Activated T-helper 17 cell treated with anti-CD3 and anti-CD28 coated beads, Interleukin-2, amount 50 U/mL, for 72 hours (primary cell): ENCODE data around the gene PRKCE. TPM values are rescaled to one million over a fixed set of nuclear protein-coding genes. Genes with fewer than 3 reads are reported as not detected.

Experiments
- ATAC-seq: fragments of 150-1000 bp; cut with Tn5 transposase; replicated peaks from 2 replicates; pipeline ENCODE4 v1.10.0; 2021; ENCODE audit warnings: mild to moderate bottlenecking, moderate library complexity
- H3K27ac Mint-ChIP-seq: one replicate; pipeline ENCODE4 v1.8.0; 2022; ENCODE audit warnings: mixed read lengths
- H3K27me3 Mint-ChIP-seq: one replicate; pipeline ENCODE4 v1.8.0; 2022; ENCODE audit warnings: mixed read lengths
- H3K36me3 Mint-ChIP-seq: one replicate; pipeline ENCODE4 v1.8.0; 2022; ENCODE audit warnings: low read depth, mild to moderate bottlenecking, mixed read lengths
- H3K4me1 Mint-ChIP-seq: one replicate; pipeline ENCODE4 v1.8.0; 2022; ENCODE audit warnings: mixed read lengths
- H3K4me3 Mint-ChIP-seq: one replicate; pipeline ENCODE4 v1.8.0; 2022; ENCODE audit warnings: mild to moderate bottlenecking, mixed read lengths
- H3K9me3 Mint-ChIP-seq: one replicate; pipeline ENCODE4 v1.8.0; 2022; ENCODE audit warnings: mixed read lengths
- total RNA-seq, 2 donors: library from RNA; stranded (reverse); gene quantifications; one replicate each; pipeline ENCODE4 v1.2.3, GENCODE V29; 2022

Gene PRKCE
- total RNA-seq, 2 donors from 2014 or later, result 15.9 to 16.6 TPM

DNA sequence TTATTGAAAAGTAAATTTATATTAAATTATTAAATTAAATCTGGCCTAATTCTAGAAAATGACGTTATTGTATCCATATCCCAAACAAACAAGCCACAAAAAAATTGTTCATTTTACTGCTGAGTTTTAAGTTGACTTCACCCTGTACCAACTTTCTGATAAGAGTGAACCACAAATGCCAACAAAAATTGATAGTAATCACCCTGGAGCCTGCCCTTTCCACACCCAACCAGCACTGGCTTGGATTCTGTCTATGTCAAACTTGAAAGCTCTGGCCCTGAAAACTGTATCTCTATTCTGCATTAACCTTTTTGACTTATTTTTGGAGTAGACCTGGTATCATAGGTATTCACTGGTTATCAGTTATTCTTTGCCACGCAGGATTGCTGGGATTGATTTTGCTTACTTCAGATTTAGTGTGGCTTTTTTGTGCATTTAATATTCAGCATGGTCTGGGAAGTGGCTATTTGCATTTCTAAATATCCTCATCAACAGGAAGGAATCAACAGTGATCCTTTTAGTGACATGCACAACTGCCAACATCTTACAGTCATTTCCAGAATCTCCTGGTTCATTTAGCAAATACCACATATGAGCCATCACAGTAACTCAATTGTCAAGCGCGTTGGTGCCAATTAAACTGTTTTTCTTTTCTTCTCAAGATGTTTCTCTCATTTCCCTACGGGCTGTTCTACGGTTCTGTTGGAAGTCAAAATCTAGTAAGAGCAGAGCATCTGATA, 29.0 kb upstream of the PRKCE start:
- peaks cover 4% of the 10 kb centered on the region for H3K4me1 Mint-ChIP-seq
- H3K4me3 Mint-ChIP-seq, result no peak overlapping the region
- no peaks in the 10 kb centered on the region for H3K36me3 Mint-ChIP-seq
- ATAC-seq, result peak; percentile 57
- peaks cover 30% of the 10 kb centered on the region for H3K27me3 Mint-ChIP-seq
- no peaks in the 10 kb centered on the region for H3K9me3 Mint-ChIP-seq
- no peak overlapping the region for H3K27ac Mint-ChIP-seq

DNA sequence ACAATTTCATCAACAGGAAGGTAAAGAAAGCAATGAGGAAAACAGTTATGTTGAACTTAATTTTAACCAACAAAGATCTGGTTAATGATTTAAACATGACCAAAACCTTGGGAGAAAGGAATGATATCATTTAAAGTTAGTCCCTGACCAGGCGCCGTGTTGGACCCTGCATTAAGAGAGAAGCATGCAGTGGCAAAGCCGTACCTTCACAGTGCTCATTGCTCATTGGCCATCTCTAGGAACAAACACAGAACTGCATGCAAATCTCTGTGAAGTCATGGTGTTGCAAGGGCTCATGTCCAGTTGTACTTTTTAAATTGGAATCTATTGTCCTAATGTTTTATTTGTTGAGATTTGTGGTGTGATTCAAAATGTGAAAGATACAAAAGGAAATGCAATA, 28.4 kb upstream of the PRKCE start:
- Mint-ChIP-seq H3K36me3 (no peaks in the 10 kb centered on the region), H3K9me3 (no peaks in the 10 kb centered on the region), H3K4me1 (peaks cover 4% of the 10 kb centered on the region), H3K27me3 (peaks cover 30% of the 10 kb centered on the region), H3K4me3 (no peak overlapping the region), H3K27ac (no peak overlapping the region)
- ATAC-seq, result no peak

DNA sequence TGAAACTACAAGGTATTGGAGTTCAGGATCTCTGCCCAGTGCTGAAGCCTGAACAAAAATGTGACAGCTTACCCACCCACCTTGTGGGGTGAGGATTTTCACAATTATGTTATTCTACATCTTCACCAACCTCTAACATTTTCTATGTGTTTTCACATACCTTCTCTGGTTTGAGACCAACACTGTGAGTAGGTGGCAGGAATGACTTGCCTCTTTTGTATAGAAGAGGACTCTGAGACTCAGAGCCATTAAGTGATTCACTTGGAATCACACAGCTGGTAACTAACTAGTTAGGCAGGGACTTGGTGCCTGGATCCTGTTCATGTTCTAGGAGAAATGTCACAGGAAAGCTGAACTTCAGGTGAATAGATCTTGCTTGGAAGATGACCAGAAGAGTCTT, 25.7 kb upstream of the PRKCE start:
- Mint-ChIP-seq H3K36me3 (no peaks in the 10 kb centered on the region), H3K27me3 (peaks cover 27% of the 10 kb centered on the region), H3K27ac (no peak overlapping the region), H3K4me3 (no peak overlapping the region), H3K4me1 (peaks cover 4% of the 10 kb centered on the region), H3K9me3 (no peaks in the 10 kb centered on the region)
- ATAC-seq, result peak; percentile 37

DNA sequence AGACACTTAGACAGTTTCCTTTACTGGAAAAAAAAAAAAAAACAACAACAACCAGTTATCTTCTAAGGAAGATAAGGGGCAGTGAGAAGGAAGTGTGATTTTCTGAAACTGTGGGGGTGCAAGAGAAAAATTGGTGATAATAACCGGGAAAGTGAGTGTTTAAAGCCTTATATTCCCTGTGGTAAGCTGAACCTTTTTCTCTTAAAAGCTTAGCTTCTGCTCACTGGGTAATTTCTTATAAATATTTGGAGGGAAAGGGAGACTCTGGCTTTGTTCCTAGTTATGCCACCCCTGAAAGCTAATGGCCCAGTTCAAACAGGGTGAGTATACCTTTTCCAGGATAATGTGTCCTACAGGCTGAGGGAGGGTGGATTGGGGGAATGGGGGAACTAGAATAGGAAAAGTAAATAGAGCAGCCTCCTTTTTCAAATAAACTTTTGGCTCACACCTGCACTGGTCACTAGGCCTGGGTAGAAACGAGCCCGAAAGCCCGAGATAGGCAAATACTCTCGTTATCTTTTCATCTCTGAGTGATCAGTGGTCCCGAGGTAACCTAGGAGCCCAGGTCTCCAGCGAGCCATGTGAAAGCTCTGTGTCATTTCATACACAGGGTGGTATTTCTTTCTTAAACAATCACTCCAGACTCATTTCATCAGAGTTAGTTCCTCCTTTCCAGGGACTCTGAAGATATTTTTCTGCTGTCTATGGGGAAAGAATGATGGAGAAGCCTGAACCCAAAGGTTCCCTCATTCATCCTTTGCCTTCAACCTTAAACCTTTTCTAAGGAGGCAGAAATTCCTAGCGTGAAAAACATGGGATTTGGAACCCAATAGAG, 24.9 kb upstream of the PRKCE start:
- Mint-ChIP-seq H3K27me3 (peaks cover 32% of the 10 kb centered on the region), H3K36me3 (no peaks in the 10 kb centered on the region), H3K27ac (no peak overlapping the region)

DNA sequence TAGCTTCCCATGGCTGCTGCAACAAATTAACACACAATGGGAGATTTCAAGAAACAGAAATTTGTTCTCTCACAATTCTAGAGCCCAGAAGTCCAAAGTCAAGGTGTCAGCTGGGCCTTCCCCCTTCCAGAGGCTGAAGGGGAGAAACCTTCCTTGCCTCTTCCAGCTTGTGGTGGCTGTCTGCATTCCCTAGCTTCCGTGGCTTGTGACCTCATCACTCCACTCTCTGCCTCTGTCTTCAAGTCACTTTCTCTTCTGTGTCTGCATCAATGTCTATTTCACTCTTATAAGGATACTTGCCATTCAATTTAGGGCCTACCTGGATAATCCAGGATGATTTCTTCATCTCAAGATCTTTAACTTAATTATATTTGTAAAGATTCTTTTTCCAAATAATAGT, 23.6 kb upstream of the PRKCE start:
- Mint-ChIP-seq H3K27me3 (peaks cover 34% of the 10 kb centered on the region), H3K27ac (no peak overlapping the region), H3K9me3 (no peaks in the 10 kb centered on the region), H3K36me3 (no peaks in the 10 kb centered on the region), H3K4me3 (no peak overlapping the region), H3K4me1 (no peaks in the 10 kb centered on the region)
- no peak for ATAC-seq

More for the DNA sequence above, 24.9 kb upstream of the PRKCE start:
- H3K4me3 Mint-ChIP-seq, result no peak overlapping the region
- H3K9me3 Mint-ChIP-seq, result no peaks in the 10 kb centered on the region
- H3K4me1 Mint-ChIP-seq, result peaks cover 4% of the 10 kb centered on the region
- no peak for ATAC-seq

DNA sequence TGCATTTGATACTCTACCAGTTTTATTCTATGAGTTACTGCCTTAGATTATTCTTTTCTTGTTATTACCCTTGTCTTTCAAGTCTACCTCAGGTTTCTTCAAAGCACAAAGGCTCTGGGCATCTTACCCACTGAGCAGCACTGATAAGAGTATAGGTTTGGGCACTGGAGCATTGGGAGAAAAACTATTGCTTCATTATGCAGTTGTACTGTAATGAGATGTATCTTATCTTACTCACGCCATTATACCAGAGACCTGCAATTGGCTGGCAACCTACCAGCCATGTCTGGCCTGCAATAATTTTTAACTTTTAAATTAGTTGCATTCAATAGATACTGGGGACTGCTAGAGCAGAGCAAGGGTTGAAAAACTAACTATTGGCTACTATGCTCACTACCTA, 21.5 kb upstream of the PRKCE start:
- Mint-ChIP-seq H3K27ac (no peak overlapping the region), H3K27me3 (peaks cover 35% of the 10 kb centered on the region), H3K4me3 (no peak overlapping the region), H3K4me1 (no peaks in the 10 kb centered on the region), H3K9me3 (no peaks in the 10 kb centered on the region), H3K36me3 (no peaks in the 10 kb centered on the region)
- ATAC-seq, result no peak

DNA sequence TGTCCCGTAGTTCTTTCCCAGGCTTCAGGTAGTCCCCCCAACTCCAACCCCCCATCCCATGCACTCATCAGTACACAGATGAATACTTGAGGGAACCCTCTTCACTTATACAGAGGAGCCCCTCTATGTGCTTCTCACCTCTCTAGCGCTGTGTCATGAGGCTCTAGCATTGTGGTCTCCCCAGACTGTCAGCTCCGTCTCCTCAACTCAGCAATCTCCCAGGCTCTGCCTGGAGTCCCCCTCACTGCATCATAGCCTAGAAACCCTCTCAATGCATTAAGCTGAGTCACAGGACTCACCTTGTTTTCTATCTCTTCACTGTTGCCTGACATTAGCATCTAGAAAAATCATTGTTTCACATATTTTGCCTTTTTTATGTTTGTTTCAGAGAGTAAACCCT, 20.2 kb upstream of the PRKCE start:
- Mint-ChIP-seq H3K4me1 (no peaks in the 10 kb centered on the region), H3K27me3 (peaks cover 40% of the 10 kb centered on the region), H3K9me3 (no peaks in the 10 kb centered on the region), H3K4me3 (no peak overlapping the region), H3K36me3 (no peaks in the 10 kb centered on the region), H3K27ac (no peak overlapping the region)
- ATAC-seq, result no peak

DNA sequence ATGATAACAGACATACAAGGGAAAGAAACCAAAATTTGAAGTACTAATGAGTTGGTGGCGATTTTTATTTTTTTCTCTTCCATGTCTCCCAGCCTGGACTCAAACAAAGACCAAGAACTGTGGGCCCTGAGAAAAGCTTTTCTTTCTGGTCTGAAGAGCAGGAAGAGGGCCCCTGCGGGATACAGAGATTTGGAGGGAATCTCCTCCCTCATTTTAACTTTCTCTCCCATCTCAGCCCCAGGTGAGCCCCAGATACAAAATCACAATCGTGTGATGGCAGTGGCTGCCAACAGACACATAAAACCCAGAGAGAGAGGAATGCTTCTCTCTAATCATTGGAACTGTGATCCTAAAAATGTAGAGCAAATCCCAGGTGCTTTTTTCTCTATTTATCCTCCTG, 19.5 kb upstream of the PRKCE start:
- Mint-ChIP-seq H3K4me3 (no peak overlapping the region), H3K27ac (no peak overlapping the region), H3K9me3 (no peaks in the 10 kb centered on the region), H3K4me1 (no peaks in the 10 kb centered on the region), H3K36me3 (no peaks in the 10 kb centered on the region), H3K27me3 (peaks cover 40% of the 10 kb centered on the region)
- ATAC-seq, result no peak

DNA sequence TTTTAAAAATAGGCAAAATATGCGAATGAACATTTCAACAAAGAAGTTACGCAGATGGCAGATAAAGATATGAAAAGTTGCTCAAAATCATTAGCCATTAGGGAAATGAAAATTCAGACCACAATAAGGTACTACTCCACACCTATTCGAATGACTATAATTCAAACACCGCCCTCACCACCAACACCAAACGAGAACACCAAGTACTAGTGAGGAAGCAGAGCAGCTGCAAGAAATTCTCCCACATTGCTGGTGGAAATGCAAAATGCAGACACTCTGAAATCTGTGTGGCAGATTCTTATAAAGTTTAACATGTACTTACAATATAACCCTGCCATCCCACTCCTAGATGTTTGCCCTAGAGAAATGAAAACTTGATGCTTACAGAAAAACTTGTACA, 17.3 kb upstream of the PRKCE start:
- Mint-ChIP-seq H3K4me1 (peaks cover 4% of the 10 kb centered on the region), H3K27me3 (peaks cover 47% of the 10 kb centered on the region), H3K4me3 (no peak overlapping the region), H3K36me3 (no peaks in the 10 kb centered on the region), H3K9me3 (no peaks in the 10 kb centered on the region), H3K27ac (no peak overlapping the region)
- ATAC-seq, result no peak

DNA sequence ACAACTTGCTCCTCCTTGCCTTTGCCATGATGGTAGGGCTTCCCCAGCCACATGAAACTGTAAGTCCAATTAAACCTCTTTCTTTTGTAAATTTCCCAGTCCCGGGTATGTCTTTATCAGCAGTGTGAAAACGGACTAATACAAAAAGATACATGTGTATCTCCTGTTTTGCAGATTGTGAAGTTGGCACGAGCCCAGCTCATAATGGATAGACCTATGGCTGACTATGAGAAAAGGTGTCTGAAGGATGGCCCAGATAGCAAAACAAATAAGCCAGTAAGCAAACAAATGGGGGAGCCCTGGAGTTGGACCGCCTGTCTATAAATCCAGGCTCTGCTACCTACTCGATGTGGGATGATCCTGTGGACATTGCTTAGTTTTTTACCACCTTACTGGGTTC, 15.5 kb upstream of the PRKCE start:
- Mint-ChIP-seq H3K4me3 (no peak overlapping the region), H3K9me3 (no peaks in the 10 kb centered on the region), H3K27ac (no peak overlapping the region), H3K4me1 (peaks cover 4% of the 10 kb centered on the region), H3K36me3 (no peaks in the 10 kb centered on the region), H3K27me3 (peaks cover 56% of the 10 kb centered on the region)
- no peak for ATAC-seq

DNA sequence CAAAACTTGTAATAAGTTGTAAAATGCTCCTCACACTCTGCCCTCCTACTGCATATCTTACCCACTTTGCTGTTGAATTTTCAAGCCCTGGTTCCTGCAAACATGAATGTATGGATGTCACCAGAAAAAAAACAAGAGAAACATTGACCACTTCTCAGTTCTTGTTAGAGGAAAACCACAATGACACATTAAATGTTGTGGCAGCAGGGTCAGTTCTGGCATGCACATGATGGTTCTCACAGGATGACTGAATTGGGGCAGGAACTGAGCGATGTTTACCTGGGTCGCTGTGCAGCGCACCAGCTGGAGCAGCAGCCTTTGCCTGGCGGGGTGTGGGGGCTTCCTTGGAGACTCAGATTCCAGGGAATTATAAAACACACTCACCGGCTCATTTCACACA, 14.0 kb upstream of the PRKCE start:
- Mint-ChIP-seq H3K27ac (no peak overlapping the region), H3K36me3 (no peaks in the 10 kb centered on the region), H3K27me3 (peaks cover 58% of the 10 kb centered on the region), H3K4me1 (peaks cover 4% of the 10 kb centered on the region), H3K4me3 (no peak overlapping the region), H3K9me3 (no peaks in the 10 kb centered on the region)
- peak; percentile 85 for ATAC-seq

DNA sequence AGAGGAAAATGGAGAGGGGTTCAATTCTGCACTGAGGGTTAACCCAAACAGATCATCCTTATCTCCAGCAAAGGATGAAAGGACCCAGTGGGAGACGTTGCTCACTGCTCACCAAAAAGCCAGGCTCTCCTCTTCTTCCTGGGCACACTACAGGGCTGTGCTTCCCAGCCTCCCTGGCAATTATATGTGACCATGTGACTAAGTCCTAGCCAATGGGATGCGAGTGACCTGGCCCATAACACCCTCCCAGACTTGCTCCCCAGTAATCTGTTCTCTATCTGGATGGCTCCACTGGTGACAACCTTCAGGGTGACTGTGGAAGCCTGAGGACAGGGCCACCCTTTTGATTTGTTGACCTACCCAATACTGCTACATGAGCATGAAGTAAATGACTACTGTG, 10.9 kb upstream of the PRKCE start:
- H3K4me1 Mint-ChIP-seq, result peaks cover 9% of the 10 kb centered on the region
- H3K27me3 Mint-ChIP-seq, result peaks cover 54% of the 10 kb centered on the region
- no peak for ATAC-seq
- no peak overlapping the region for H3K4me3 Mint-ChIP-seq
- no peaks in the 10 kb centered on the region for H3K9me3 Mint-ChIP-seq
- H3K27ac Mint-ChIP-seq, result no peak overlapping the region
- H3K36me3 Mint-ChIP-seq, result no peaks in the 10 kb centered on the region

DNA sequence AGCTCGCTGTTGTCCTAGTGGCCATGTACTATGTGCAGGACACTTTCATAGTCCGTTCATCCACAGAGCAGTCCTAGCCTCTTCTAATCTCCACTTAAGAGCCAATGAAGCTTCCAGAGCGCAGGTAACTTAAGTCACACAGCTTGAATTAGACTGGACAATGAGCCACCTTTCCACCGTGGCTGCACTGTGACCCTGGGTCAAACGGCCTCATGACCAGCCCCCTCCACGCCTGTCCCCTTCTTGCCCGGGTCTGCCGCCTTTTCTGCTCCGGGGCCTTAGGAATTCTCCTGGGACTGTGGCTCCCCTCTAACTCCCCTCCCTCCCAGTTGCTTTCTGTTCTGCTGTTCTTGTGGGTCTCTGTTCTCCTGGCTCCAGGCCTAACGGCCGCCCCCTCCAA, 8.4 kb upstream of the PRKCE start:
- H3K36me3 Mint-ChIP-seq, result no peaks in the 10 kb centered on the region
- H3K27me3 Mint-ChIP-seq, result peaks cover 40% of the 10 kb centered on the region
- no peak for ATAC-seq
- peaks cover 5% of the 10 kb centered on the region for H3K4me1 Mint-ChIP-seq
- no peaks in the 10 kb centered on the region for H3K9me3 Mint-ChIP-seq
- peak overlapping the region; percentile 48 for H3K4me3 Mint-ChIP-seq
- H3K27ac Mint-ChIP-seq, result no peak overlapping the region

DNA sequence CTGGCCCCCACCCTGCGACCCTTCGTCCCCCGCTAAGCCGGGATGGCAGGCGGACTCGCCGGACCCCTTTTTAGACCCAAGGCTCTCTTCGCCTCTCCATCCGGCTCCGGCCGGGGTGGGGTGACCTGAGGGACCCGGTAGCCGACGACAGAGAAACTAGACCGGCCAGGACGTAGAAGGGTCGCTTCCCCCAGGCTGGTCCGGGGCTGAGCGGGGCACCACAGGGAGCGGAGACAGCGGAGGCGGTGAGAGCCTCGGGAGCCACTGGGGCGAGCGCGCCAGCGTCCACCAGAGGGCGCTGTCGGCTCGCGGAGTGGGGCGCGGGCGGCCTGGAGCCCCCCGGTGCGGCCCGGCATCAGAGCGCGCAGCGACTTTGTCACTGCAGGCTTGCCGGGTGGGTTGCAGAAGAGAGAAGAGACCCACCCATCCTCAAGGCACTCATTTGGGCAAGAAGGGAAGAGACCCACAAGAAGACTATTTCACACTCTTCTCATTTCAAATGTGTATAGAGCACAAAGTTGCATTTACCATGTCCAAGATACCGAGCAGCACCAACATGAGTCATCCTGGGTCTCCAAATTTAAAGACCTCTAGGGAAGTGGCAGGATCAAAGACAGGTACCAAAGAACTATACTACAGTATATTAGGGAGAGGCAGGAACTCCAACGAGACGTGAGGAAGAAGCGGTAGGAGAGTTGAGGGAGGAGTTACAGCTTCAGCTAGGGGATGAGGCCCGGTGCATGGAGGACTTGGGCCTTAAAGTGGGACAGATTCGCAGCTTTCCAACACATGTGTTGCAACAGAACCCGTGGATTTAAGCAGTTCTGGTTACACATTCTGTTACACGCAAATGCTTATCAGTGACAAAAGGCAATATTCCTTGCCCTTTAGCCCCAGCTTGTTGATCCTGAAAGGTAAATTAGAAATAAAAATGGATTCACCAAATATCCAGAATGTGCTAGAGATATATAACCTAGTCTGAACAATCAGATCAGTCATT, 7.6 kb upstream of the PRKCE start:
- no peak overlapping the region for H3K27ac Mint-ChIP-seq
- H3K27me3 Mint-ChIP-seq, result peaks cover 38% of the 10 kb centered on the region
- no peaks in the 10 kb centered on the region for H3K9me3 Mint-ChIP-seq
- H3K4me3 Mint-ChIP-seq, result peak overlapping the region; percentile 48
- no peaks in the 10 kb centered on the region for H3K36me3 Mint-ChIP-seq
- peak; percentile 99 for ATAC-seq
- peaks cover 5% of the 10 kb centered on the region for H3K4me1 Mint-ChIP-seq
